SK-N-MC (cell line): ENCODE data around the gene MLYCD.

ENCODE experiments used
- EZH2 ChIP-seq: fragments of 200-600 bp; sonication (generic); IDR thresholded peaks from one replicate; pipeline ENCODE4 v1.6.1; 2017; ENCODE audit warnings: antibody characterized with exemption
- POLR2AphosphoS5 ChIP-seq: IDR thresholded peaks from 2 replicates; pipeline ENCODE4 v1.6.1; 2012; ENCODE audit warnings: mild to moderate bottlenecking, low read depth, low read length, borderline replicate concordance

DNA sequence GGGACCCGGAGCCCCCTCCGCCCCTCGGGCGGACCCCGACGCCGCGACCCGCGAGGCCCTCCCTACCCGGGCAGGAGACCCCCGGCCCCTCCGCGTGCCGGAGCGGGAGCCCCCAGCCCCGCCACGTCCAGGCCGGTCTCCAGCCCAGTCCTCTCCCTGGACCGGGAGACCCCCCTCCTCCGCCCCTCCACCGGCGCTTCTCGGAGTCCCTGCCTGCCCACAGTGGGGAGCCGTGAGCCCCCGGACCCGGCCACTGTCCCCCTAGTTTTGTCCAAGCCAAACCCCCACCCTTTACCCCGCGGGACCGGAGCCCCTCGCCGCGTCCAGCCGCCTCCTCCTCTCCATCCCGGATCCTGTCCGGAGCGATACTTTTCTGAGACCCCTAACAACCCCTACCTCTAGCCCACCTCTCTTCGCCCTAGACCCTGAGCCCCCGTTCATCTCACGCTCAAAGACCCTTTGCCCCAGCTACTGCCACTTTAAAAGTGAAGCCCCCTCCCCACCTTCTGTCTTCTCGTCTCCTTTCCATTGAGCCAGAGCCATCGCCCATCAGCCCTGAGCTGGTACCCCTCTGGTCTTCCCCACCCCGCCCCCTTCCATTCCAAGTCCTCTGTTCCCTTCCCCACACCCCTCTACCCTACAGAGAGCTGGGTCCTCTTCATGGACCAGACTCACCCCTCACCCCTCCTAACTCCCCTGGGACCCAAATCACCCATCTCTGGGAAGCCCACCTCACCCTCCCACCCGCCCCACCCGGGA is 70.2 kb downstream of the MLYCD start:
- TF ChIP-seq EZH2 (no peak), POLR2AphosphoS5 (no peak)
